Parathyroid adenoma (tissue), 2 donors: ENCODE measurements around the gene PIEZO1.
A peak's percentile ranks its signal among the peaks of the same experiment; 100 is the strongest.
"Not testable (repeated sequence)": the region's sequence is repeated elsewhere in the genome, so short reads cannot be mapped to it uniquely, and the experiment has no call there.

Experiments used
- H2AFZ ChIP-seq: fragments of 300-600 bp; sonication (generic); one replicate; pipeline ENCODE4 v1.7.0; 2017; ENCODE audit warnings: antibody characterized with exemption, mild to moderate bottlenecking
- H3K27ac ChIP-seq: fragments of 300-600 bp; sonication (generic); one replicate; pipeline ENCODE4 v1.7.0; 2017
- H3K27me3 ChIP-seq: fragments of 300-600 bp; sonication (generic); one replicate; pipeline ENCODE4 v1.7.0; 2017; ENCODE audit warnings: low read length; ENCODE audit not compliant: control insufficient read depth, insufficient read depth
- H3K36me3 ChIP-seq: fragments of 300-600 bp; sonication (generic); one replicate; pipeline ENCODE4 v1.7.0; 2017; ENCODE audit warnings: low read length; ENCODE audit not compliant: control insufficient read depth, insufficient read depth
- H3K4me1 ChIP-seq: fragments of 300-600 bp; sonication (generic); one replicate; pipeline ENCODE4 v1.7.0; 2017; ENCODE audit warnings: control low read depth
- H3K4me2 ChIP-seq: fragments of 300-600 bp; sonication (generic); one replicate; pipeline ENCODE4 v1.7.0; 2017; ENCODE audit warnings: low read length
- H3K4me3 ChIP-seq: fragments of 300-600 bp; sonication (generic); one replicate; pipeline ENCODE4 v1.7.0; 2017; ENCODE audit warnings: low read depth, low read length
- H3K79me2 ChIP-seq: fragments of 300-600 bp; sonication (generic); one replicate; pipeline ENCODE4 v1.7.0; 2017; ENCODE audit warnings: control low read depth
- H3K9ac ChIP-seq: fragments of 300-600 bp; sonication (generic); one replicate; pipeline ENCODE4 v1.7.0; 2017; ENCODE audit warnings: mild to moderate bottlenecking
- H3K9me3 ChIP-seq: fragments of 300-600 bp; sonication (generic); one replicate; pipeline ENCODE4 v1.7.0; 2017; ENCODE audit warnings: low read length; ENCODE audit not compliant: control insufficient read depth
- CTCF ChIP-seq: fragments of 300-600 bp; sonication (generic); IDR thresholded peaks from one replicate; pipeline ENCODE4 v1.7.0; 2017; ENCODE audit warnings: antibody characterized with exemption, mild to moderate bottlenecking
- donor health status: primary hyperparathyroidism.

The PIEZO1 gene

GRCh38 chr16:88774544-88775393 lies 10.3 kb downstream of the PIEZO1 start:
- no peak overlapping the region for H3K9ac ChIP-seq
- H3K27me3 ChIP-seq: no peaks in the 10 kb centered on the region
- H3K4me3 ChIP-seq: no peak overlapping the region
- H3K9me3 ChIP-seq: no peaks in the 10 kb centered on the region
- H3K79me2 ChIP-seq: peaks cover 15% of the 10 kb centered on the region
- H3K27ac ChIP-seq: no peak overlapping the region
- no peaks in the 10 kb centered on the region for H3K36me3 ChIP-seq
- TF ChIP-seq CTCF: no peak
- H2AFZ ChIP-seq: no peak overlapping the region
- H3K4me2 ChIP-seq: no peak overlapping the region
- H3K4me1 ChIP-seq: peaks cover 13% of the 10 kb centered on the region

GRCh38 chr16:88773812-88774291 lies 11.2 kb downstream of the PIEZO1 start:
- no peaks in the 10 kb centered on the region for H3K9me3 ChIP-seq
- peaks cover 11% of the 10 kb centered on the region for H3K79me2 ChIP-seq
- H3K36me3 ChIP-seq: no peaks in the 10 kb centered on the region
- no peak overlapping the region for H3K27ac ChIP-seq
- H3K4me1 ChIP-seq: peaks cover 13% of the 10 kb centered on the region
- H2AFZ ChIP-seq: no peak overlapping the region
- no peaks in the 10 kb centered on the region for H3K27me3 ChIP-seq
- no peak for TF ChIP-seq CTCF
- H3K9ac ChIP-seq: no peak overlapping the region
- H3K4me2 ChIP-seq: no peak overlapping the region
- H3K4me3 ChIP-seq: no peak overlapping the region

GRCh38 chr16:88772871-88773811 lies 11.9 kb downstream of the PIEZO1 start:
- H3K79me2 ChIP-seq: peaks cover 12% of the 10 kb centered on the region
- no peaks in the 10 kb centered on the region for H3K27me3 ChIP-seq
- no peak overlapping the region for H2AFZ ChIP-seq
- H3K4me3 ChIP-seq: no peak overlapping the region
- no peaks in the 10 kb centered on the region for H3K36me3 ChIP-seq
- no peak overlapping the region for H3K9ac ChIP-seq
- no peak for TF ChIP-seq CTCF
- no peaks in the 10 kb centered on the region for H3K9me3 ChIP-seq
- H3K4me1 ChIP-seq: peaks cover 13% of the 10 kb centered on the region
- H3K4me2 ChIP-seq: no peak overlapping the region
- no peak overlapping the region for H3K27ac ChIP-seq

GRCh38 chr16:88771781-88772180 lies 13.2 kb downstream of the PIEZO1 start:
- H3K27ac ChIP-seq, H3K4me2 ChIP-seq, H3K27me3 ChIP-seq, H2AFZ ChIP-seq, H3K36me3 ChIP-seq, H3K4me3 ChIP-seq, H3K9me3 ChIP-seq, H3K9ac ChIP-seq: not testable (repeated sequence)
- peaks cover 15% of the 10 kb centered on the region for H3K79me2 ChIP-seq
- H3K4me1 ChIP-seq: peaks cover 13% of the 10 kb centered on the region

GRCh38 chr16:88771294-88771772 lies 13.7 kb downstream of the PIEZO1 start:
- peaks cover 13% of the 10 kb centered on the region for H3K4me1 ChIP-seq
- no peak overlapping the region for H3K27ac ChIP-seq
- H3K36me3 ChIP-seq: no peaks in the 10 kb centered on the region
- no peak overlapping the region for H2AFZ ChIP-seq
- no peak overlapping the region for H3K9ac ChIP-seq
- H3K9me3 ChIP-seq: no peaks in the 10 kb centered on the region
- H3K4me3 ChIP-seq: no peak overlapping the region
- peaks cover 15% of the 10 kb centered on the region for H3K79me2 ChIP-seq
- no peak for TF ChIP-seq CTCF
- H3K4me2 ChIP-seq: peak overlapping the region; percentile 6
- no peaks in the 10 kb centered on the region for H3K27me3 ChIP-seq
